Left lung (tissue), 10 donors: ENCODE data around the gene TRIL. TPM values are rescaled to one million over a fixed set of nuclear protein-coding genes. Genes with fewer than 3 reads are reported as not detected.

Experiments
- ATAC-seq: fragments of 200-7000 bp; cut with Tn5 transposase; one replicate; pipeline ENCODE4 v1.9.1; 2020; ENCODE audit warnings: moderate library complexity
- DNase-seq, 4 donors: peaks; one replicate each; pipeline ENCODE4 v3.0.0-alpha.2; 2013 to 2020
- H3K27ac ChIP-seq, 2 donors: fragments of 200-600 bp; sonication (generic) in 1 of 2; one replicate each; pipeline versions ENCODE4 v1.5.0 to v1.8.0; 2020 to 2021
- H3K27me3 ChIP-seq, 2 donors: fragments of 200-600 bp; sonication (generic) in 1 of 2; one replicate each; pipeline versions ENCODE4 v1.5.0 to v1.8.0; 2020 to 2021
- H3K36me3 ChIP-seq, 2 donors: fragments of 200-600 bp; sonication (generic) in 1 of 2; one replicate each; pipeline versions ENCODE4 v1.5.0 to v1.8.0; 2020 to 2021
- H3K4me1 ChIP-seq, 2 donors: fragments of 200-600 bp; one replicate each; pipeline ENCODE4 v1.8.0; 2021
- H3K4me3 ChIP-seq, 2 donors: fragments of 200-600 bp; sonication (generic) in 1 of 2; one replicate each; pipeline versions ENCODE4 v1.5.0 to v1.8.0; 2020 to 2021; ENCODE audit warnings: mild to moderate bottlenecking in 1 of 2
- H3K9me3 ChIP-seq, 2 donors: fragments of 200-600 bp; sonication (generic) in 1 of 2; one replicate each; pipeline versions ENCODE4 v1.5.0 to v1.8.0; 2020 to 2021
- intact Hi-C, 2 donors: fragments of 100-400 bp; cut with DNase I; formaldehyde crosslinking; loops; one replicate each; pipeline versions ENCODE4 v1.11.2 to v1.14.2; 2022
- polyA plus RNA-seq, 6 donors: library from polyadenylated mRNA; unstranded; fragments of 120-200 nt; gene quantifications; one replicate each; pipeline ENCODE4 v1.2.1, GENCODE V29; 2013; ENCODE audit not compliant: insufficient read length in 6 of 6
- total RNA-seq, 2 donors: library from RNA; stranded (reverse); fragmentation: NEBNext Ultra II Directional; extraction: Animal tissue kit (Norgen Biotek cat#: 25700); gene quantifications; one replicate each; pipeline ENCODE4 v1.2.1, GENCODE V29; 2021
- TF ChIP-seq, protein P1 (sequence below), 2 donors: fragments of 200-600 bp; sonication (generic) in 1 of 2; IDR thresholded peaks; one replicate each; pipeline versions ENCODE4 v1.5.0 to v1.8.0; 2021; ENCODE audit warnings: antibody characterized with exemption in 2 of 2
- donor health status: DM: no; HTN: yes; CAD: no.
- donor health status: DM: no; HTN: no; CAD: no.

The TRIL gene
- total and polyA plus RNA-seq, 8 donors, result 2.9 to 58.2 (median 48.7) TPM

GRCh38 chr7:28953633-28954032, 4.5 kb downstream of the TRIL start:
- Histone ChIP-seq H3K9me3 (no peaks in the 10 kb centered on the region), H3K4me3 (no peak overlapping the region), H3K4me1 (peaks cover 32 to 36% of the 10 kb centered on the region in 2 donors), H3K27ac (peak overlapping the region in 1 of 2 donors; percentile 40), H3K27me3 (peaks cover 17 to 60% of the 10 kb centered on the region in 2 donors), H3K36me3 (no peaks in the 10 kb centered on the region)
- intact Hi-C loops, result loop anchor here in 1 of 2 donors (10.0 kb wide), 1 partner anchor 151 kb away; no protein-coding TSS in a partner anchor
- DNase-seq (peak in 2 of 4 donors; percentile 80 to 87), ATAC-seq (no peak)
- TF ChIP-seq, protein P1, sequence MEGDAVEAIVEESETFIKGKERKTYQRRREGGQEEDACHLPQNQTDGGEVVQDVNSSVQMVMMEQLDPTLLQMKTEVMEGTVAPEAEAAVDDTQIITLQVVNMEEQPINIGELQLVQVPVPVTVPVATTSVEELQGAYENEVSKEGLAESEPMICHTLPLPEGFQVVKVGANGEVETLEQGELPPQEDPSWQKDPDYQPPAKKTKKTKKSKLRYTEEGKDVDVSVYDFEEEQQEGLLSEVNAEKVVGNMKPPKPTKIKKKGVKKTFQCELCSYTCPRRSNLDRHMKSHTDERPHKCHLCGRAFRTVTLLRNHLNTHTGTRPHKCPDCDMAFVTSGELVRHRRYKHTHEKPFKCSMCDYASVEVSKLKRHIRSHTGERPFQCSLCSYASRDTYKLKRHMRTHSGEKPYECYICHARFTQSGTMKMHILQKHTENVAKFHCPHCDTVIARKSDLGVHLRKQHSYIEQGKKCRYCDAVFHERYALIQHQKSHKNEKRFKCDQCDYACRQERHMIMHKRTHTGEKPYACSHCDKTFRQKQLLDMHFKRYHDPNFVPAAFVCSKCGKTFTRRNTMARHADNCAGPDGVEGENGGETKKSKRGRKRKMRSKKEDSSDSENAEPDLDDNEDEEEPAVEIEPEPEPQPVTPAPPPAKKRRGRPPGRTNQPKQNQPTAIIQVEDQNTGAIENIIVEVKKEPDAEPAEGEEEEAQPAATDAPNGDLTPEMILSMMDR (IDR thresholded peaks at IDR 0.05), result no peak

- no peaks in the 10 kb centered on the region for H3K27me3 ChIP-seq
- no peaks in the 10 kb centered on the region for H3K9me3 ChIP-seq
Measured at GRCh38 chr7:28942168-28942567, 16.0 kb downstream of the TRIL start.

DNA sequence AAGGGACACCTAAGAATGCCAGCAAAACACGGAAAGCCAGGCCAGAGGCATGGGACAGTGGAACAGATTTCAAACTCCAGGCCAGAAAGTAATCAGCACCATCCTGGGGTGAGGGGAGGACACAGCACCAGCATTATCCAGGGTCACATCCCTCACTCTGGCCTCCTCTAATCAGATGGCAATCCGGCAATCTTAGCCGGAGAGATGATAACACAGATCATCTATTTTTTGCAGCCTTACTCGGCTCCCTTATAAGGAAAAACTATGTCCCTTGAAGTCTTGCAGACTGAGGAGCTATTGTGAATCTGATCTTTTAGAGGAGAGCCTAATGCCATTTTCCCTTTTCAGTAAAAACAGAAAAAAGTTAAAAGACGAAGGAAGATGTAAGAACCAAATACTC, 16.5 kb downstream of the TRIL start:
- ATAC-seq (no peak), DNase-seq (no peak)
- Histone ChIP-seq H3K9me3 (no peaks in the 10 kb centered on the region), H3K36me3 (no peaks in the 10 kb centered on the region), H3K4me1 (no peaks in the 10 kb centered on the region), H3K27me3 (no peaks in the 10 kb centered on the region), H3K4me3 (no peak overlapping the region), H3K27ac (no peak overlapping the region)
- intact Hi-C loops, result no loop called here
- TF ChIP-seq, protein P1 (IDR thresholded peaks at IDR 0.05), result no peak

More at GRCh38 chr7:28942168-28942567, 16.0 kb downstream of the TRIL start:
- H3K36me3 ChIP-seq, result no peaks in the 10 kb centered on the region
- H3K27ac ChIP-seq, result no peak overlapping the region
- intact Hi-C loops, result no loop called here
- no peak for ATAC-seq
- no peaks in the 10 kb centered on the region for H3K4me1 ChIP-seq
- H3K4me3 ChIP-seq, result no peak overlapping the region
- TF ChIP-seq, protein P1 (IDR thresholded peaks at IDR 0.05), result no peak
- DNase-seq, result no peak

DNA sequence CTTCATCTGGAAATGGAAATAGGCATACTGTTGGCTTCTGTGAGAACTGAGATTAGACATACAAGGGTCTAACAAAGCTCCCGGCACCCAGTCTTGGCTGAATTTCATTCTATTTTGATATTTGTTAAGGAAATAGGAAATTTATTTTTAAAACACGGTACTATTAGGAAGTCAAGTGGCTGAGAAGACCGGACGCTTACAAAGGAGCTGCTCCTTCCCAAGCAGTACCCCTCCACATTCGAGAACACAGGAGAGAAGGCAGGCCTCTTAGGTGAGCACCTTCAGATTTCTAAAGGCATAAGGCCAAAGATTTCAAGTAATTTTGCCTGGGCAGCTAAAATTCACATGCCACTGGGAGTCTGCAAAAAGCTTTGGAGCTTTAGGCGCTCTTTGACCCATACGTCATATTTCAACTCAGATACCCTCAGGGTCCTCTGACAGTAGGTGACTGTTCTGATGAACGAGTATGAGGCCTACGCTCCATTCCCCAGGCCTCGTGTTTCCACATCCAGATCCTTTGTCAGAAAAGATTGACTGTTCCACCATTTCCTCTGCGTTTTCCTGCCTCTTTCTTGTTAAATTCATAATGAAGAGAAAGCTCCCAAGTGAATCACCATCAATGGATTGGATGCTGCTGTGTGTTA, 17.3 kb downstream of the TRIL start:
- Histone ChIP-seq H3K27ac (no peak overlapping the region), H3K36me3 (no peaks in the 10 kb centered on the region), H3K4me1 (no peaks in the 10 kb centered on the region), H3K4me3 (no peak overlapping the region), H3K27me3 (no peaks in the 10 kb centered on the region), H3K9me3 (no peaks in the 10 kb centered on the region)
- TF ChIP-seq, protein P1 (IDR thresholded peaks at IDR 0.05), result no peak
- intact Hi-C loops, result no loop called here
- DNase-seq (no peak), ATAC-seq (no peak)

GRCh38 chr7:28939844-28940544, 18.1 kb downstream of the TRIL start:
- TF ChIP-seq, protein P1 (IDR thresholded peaks at IDR 0.05), result no peak
- intact Hi-C loops, result no loop called here

More at GRCh38 chr7:28939844-28940544, 18.1 kb downstream of the TRIL start:
- no peak overlapping the region for H3K4me3 ChIP-seq
- DNase-seq, result no peak
- H3K9me3 ChIP-seq, result no peaks in the 10 kb centered on the region
- ATAC-seq, result no peak
- H3K27ac ChIP-seq, result no peak overlapping the region
- H3K27me3 ChIP-seq, result no peaks in the 10 kb centered on the region
- H3K4me1 ChIP-seq, result no peaks in the 10 kb centered on the region
- no peaks in the 10 kb centered on the region for H3K36me3 ChIP-seq
